ENCODE results near the gene PRKCA.

The PRKCA gene

DNA sequence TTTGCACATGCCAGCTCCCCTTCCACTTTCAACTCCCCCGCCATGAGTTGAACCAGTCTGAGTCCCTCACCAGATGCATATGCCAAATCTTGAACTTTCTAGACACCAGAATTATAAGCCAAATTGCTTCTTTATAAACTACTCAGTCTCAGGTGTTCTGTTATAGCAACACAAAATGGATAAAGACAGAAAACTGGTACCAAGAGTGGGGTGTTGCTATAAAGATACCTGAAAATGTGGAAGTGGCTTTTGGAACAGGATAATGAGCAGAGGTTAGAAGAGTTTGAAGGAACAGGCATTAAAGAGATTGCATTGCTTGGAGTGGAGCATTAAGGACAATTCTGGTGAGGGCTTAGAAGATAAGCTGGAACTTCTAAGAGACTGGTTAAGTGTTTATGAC is 515.3 kb downstream of the PRKCA start:
- Histone ChIP-seq H3K27me3 (ENCODE audit: control insufficient read depth in 1 of 2, insufficient read depth in 2 of 2, low read length in 2 of 2) (no peaks in the 10 kb centered on the region), H3K9me3 (ENCODE audit: low read length) (no peaks in the 10 kb centered on the region), H3K36me3 (ENCODE audit: insufficient read depth, low read length) (no peaks in the 10 kb centered on the region), H3K27ac (ENCODE audit: low read depth, low read length) (no peak overlapping the region), H3K9ac (ENCODE audit: low read length) (no peak overlapping the region), H3K4me1 (ENCODE audit: insufficient read depth, low read length) (no peaks in the 10 kb centered on the region), H3K4me3 (ENCODE audit: low read depth in 1 of 2, low read length in 2 of 2) (no peak overlapping the region)

DNA sequence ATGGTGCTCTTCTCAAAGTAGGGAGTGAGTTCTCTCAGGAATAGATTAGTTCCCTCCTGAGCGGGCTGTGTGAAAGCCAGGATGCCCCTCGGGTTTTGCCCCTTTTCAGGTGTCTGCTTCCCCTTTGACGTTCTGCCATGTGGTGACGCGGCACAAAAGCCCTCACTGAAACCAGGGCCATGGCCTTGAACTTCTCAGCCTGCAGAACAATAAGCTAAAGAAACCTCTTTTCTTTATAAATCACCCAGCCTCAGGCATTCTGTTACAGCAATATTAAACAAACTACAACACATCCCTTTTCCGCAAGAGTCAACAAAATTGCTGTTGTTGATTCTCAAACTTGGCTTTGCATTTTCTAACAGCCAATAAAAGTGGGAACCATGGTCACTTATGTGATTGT is 517.1 kb downstream of the PRKCA start:
- H3K27me3 ChIP-seq (ENCODE audit: control insufficient read depth in 1 of 2, insufficient read depth in 2 of 2, low read length in 2 of 2), result no peaks in the 10 kb centered on the region
- no peaks in the 10 kb centered on the region for H3K4me1 ChIP-seq (ENCODE audit: insufficient read depth, low read length)
- no peaks in the 10 kb centered on the region for H3K36me3 ChIP-seq (ENCODE audit: insufficient read depth, low read length)
- H3K4me3 ChIP-seq (ENCODE audit: low read depth in 1 of 2, low read length in 2 of 2), result no peak overlapping the region
- H3K27ac ChIP-seq (ENCODE audit: low read depth, low read length), result no peak overlapping the region
- H3K9me3 ChIP-seq (ENCODE audit: low read length), result no peaks in the 10 kb centered on the region
- H3K9ac ChIP-seq (ENCODE audit: low read length), result no peak overlapping the region

DNA sequence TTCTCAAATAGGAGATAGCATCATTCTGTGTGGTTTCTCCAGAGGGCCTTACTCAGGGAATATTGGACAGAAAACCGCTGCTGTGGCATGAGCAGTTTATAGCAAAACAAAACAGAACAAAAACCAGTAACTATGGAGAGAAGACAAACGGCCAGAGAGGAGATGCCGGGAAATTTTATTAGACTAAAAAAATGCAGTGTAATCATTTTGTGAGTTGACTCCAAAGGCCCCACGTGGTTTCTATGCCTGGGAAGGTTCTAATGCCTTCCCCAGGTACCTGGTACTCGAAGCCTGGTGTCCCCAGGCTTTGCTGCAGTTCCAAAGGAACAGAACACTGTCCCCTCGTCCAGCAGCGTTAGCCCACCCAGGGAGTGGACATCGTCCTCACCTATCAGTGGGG is 519.6 kb downstream of the PRKCA start:
- H3K27ac ChIP-seq (ENCODE audit: low read depth, low read length), result no peak overlapping the region
- no peak overlapping the region for H3K4me3 ChIP-seq (ENCODE audit: low read depth in 1 of 2, low read length in 2 of 2)
- no peaks in the 10 kb centered on the region for H3K4me1 ChIP-seq (ENCODE audit: insufficient read depth, low read length)
- H3K9ac ChIP-seq (ENCODE audit: low read length), result no peak overlapping the region
- H3K9me3 ChIP-seq (ENCODE audit: low read length), result no peaks in the 10 kb centered on the region
- H3K27me3 ChIP-seq (ENCODE audit: control insufficient read depth in 1 of 2, insufficient read depth in 2 of 2, low read length in 2 of 2), result no peaks in the 10 kb centered on the region
- no peaks in the 10 kb centered on the region for H3K36me3 ChIP-seq (ENCODE audit: insufficient read depth, low read length)

DNA sequence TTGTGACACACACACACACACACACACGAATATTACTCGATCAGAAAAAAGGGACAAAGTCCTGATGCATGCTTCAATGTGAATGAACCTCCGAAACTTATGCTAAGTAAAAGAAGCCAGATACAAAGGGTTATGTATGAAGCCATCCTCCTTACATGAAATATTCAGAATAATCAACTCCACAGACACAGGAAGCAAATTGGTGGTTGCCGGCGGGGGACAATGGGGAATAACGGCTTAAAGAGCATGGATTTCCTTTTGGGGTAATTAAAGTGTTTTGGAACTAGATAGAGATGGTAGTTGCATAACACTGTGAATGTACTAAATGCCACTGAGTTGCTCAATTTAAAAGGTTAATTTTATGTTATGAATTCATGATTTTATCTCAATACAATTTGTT is 524.4 kb downstream of the PRKCA start:
- H3K27ac ChIP-seq (ENCODE audit: low read depth, low read length), result no peak overlapping the region
- no peaks in the 10 kb centered on the region for H3K36me3 ChIP-seq (ENCODE audit: insufficient read depth, low read length)
- H3K9ac ChIP-seq (ENCODE audit: low read length), result no peak overlapping the region
- no peak overlapping the region for H3K4me3 ChIP-seq (ENCODE audit: low read depth in 1 of 2, low read length in 2 of 2)
- H3K9me3 ChIP-seq (ENCODE audit: low read length), result no peaks in the 10 kb centered on the region
- H3K4me1 ChIP-seq (ENCODE audit: insufficient read depth, low read length), result no peaks in the 10 kb centered on the region
- H3K27me3 ChIP-seq (ENCODE audit: control insufficient read depth in 1 of 2, insufficient read depth in 2 of 2, low read length in 2 of 2), result no peaks in the 10 kb centered on the region

DNA sequence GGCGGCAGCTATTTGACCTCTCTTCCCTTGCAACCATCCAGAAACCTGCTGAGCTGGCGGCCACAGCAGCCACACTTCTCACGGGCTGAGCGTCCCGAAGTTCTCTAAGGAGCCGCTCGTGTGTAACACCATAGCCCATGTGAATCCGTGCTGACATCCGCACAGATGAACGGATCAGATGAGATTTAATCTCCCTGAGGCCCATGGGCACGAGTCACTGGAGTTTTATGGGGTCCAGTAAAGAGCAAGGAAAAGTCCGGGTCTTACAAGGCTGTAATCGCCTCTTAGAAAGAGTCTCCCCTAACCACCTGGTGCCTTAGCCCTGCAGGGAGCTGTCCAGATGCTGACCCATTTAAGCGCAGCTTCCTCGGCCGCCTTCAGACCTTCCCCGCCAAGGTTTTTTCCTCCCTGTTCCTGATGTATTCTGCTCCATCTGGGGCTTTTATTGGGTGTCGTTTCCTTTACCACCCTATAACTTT is 527.0 kb downstream of the PRKCA start:
- Histone ChIP-seq H3K9me3 (ENCODE audit: low read length) (no peaks in the 10 kb centered on the region), H3K36me3 (ENCODE audit: insufficient read depth, low read length) (no peaks in the 10 kb centered on the region), H3K27ac (ENCODE audit: low read depth, low read length) (no peak overlapping the region), H3K4me1 (ENCODE audit: insufficient read depth, low read length) (no peaks in the 10 kb centered on the region), H3K4me3 (ENCODE audit: low read depth in 1 of 2, low read length in 2 of 2) (no peak overlapping the region), H3K27me3 (ENCODE audit: control insufficient read depth in 1 of 2, insufficient read depth in 2 of 2, low read length in 2 of 2) (peaks cover 5 to 13% of the 10 kb centered on the region in 2 donors), H3K9ac (ENCODE audit: low read length) (no peak overlapping the region)

DNA sequence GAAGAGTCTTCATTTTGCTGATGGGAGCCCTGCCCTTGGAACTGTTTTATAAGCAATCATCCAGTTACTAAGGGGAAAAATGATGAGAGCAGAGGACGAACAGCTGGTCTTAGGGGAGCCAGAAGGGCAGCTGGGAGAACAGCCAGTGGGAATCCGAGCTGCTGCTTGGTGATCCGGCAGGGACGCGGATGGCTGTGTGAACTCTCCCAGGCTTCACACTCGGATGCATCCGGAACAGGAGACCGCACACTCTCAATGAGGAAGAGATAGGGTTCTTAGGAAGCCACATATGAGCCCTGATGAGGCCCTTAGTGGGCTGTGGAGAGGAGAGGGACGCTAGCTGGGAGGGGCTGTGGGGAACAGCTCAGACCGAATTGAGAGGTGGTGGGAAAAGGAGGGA is 527.5 kb downstream of the PRKCA start:
- H3K4me3 ChIP-seq (ENCODE audit: low read depth in 1 of 2, low read length in 2 of 2), result no peak overlapping the region
- no peaks in the 10 kb centered on the region for H3K36me3 ChIP-seq (ENCODE audit: insufficient read depth, low read length)
- H3K27me3 ChIP-seq (ENCODE audit: control insufficient read depth in 1 of 2, insufficient read depth in 2 of 2, low read length in 2 of 2), result peaks cover 9 to 18% of the 10 kb centered on the region in 2 donors
- H3K4me1 ChIP-seq (ENCODE audit: insufficient read depth, low read length), result no peaks in the 10 kb centered on the region
- no peaks in the 10 kb centered on the region for H3K9me3 ChIP-seq (ENCODE audit: low read length)
- no peak overlapping the region for H3K9ac ChIP-seq (ENCODE audit: low read length)
- H3K27ac ChIP-seq (ENCODE audit: low read depth, low read length), result no peak overlapping the region

DNA sequence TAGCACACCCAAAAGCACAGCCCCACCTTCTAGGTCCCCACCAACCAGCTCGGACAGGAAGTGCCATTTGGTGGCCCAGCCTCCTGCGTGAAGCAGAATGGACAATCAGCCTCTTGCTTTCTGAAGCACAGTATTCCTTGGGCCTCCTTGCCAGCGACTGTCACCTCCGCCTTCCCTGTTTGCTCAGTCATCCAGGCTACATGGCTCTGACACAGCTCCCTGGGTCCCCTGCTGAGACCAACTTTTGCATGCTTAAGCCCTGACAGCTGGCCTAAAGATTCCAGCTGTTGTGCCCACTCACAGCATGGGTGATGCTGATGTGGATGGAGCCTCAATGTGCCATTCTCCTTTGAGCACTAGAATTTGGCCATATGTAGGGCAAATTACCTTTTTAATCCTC is 528.0 kb downstream of the PRKCA start:
- H3K36me3 ChIP-seq (ENCODE audit: insufficient read depth, low read length), result no peaks in the 10 kb centered on the region
- H3K9me3 ChIP-seq (ENCODE audit: low read length), result no peaks in the 10 kb centered on the region
- no peak overlapping the region for H3K27ac ChIP-seq (ENCODE audit: low read depth, low read length)
- H3K9ac ChIP-seq (ENCODE audit: low read length), result no peak overlapping the region
- no peak overlapping the region for H3K4me3 ChIP-seq (ENCODE audit: low read depth in 1 of 2, low read length in 2 of 2)
- no peaks in the 10 kb centered on the region for H3K4me1 ChIP-seq (ENCODE audit: insufficient read depth, low read length)
- H3K27me3 ChIP-seq (ENCODE audit: control insufficient read depth in 1 of 2, insufficient read depth in 2 of 2, low read length in 2 of 2), result peaks cover 9 to 23% of the 10 kb centered on the region in 2 donors

DNA sequence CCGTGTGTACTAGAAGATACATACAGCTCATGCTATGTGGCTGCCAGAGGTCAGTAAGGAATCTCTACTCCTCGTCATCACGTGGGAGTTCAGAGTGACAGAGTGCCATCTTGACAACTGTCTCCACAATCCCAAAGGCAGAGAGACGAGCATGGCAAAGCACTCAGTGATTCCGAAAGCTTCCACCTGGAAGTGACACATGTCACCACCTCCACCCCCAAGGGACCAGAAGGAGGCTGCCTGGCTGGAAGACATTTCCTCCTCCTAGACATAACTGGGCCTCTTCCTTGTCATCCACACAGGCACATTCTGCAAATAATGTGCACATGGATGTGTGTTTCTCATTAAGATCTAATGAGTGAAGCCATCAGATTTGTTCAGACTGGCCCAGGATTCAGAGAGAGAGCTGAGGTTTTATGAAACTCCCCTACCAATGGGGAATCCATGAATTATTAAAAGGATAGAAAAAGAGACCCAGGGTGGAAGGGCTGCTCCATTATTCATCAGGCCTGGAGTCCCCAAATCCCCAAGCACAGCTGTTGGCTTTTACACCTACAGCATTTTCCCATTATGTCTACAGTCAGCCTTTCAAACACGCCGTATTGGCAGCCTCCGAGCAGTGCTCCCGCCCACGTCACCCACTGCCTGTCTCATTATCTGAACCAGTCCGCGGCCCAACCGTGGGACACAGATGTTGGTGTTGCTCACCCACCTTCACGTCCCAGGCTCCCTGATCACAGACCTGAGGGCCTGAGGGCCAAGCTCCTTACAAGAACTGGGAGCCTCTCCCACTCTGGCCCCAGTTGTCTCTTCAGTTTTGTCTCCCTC is 529.2 kb downstream of the PRKCA start:
- Histone ChIP-seq H3K9me3 (ENCODE audit: low read length) (no peaks in the 10 kb centered on the region), H3K9ac (ENCODE audit: low read length) (no peak overlapping the region), H3K27ac (ENCODE audit: low read depth, low read length) (no peak overlapping the region), H3K36me3 (ENCODE audit: insufficient read depth, low read length) (no peaks in the 10 kb centered on the region), H3K4me3 (ENCODE audit: low read depth in 1 of 2, low read length in 2 of 2) (no peak overlapping the region), H3K4me1 (ENCODE audit: insufficient read depth, low read length) (no peaks in the 10 kb centered on the region), H3K27me3 (ENCODE audit: control insufficient read depth in 1 of 2, insufficient read depth in 2 of 2, low read length in 2 of 2) (peaks cover 9 to 35% of the 10 kb centered on the region in 2 donors)

DNA sequence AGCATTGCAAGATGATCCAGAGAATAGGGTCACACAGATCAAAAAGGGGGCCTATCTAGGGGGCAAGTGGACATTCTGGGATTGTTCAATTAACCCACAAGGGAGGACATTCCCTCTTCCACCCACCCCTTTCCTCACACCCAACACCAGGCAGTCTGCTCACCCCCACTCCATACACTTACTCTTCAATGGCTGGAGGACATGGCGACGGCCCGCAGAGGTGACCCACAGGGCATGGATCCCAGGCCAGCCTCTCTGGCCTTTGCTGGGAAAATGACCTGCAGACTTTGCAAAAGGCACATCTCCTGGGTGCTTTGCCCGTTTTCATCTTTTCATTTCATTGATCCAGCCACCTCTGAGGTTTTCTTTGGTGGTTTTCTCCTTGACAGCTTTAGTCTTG is 530.8 kb downstream of the PRKCA start:
- no peak overlapping the region for H3K4me3 ChIP-seq (ENCODE audit: low read depth in 1 of 2, low read length in 2 of 2)
- no peak overlapping the region for H3K27ac ChIP-seq (ENCODE audit: low read depth, low read length)
- no peaks in the 10 kb centered on the region for H3K36me3 ChIP-seq (ENCODE audit: insufficient read depth, low read length)
- H3K9me3 ChIP-seq (ENCODE audit: low read length), result no peaks in the 10 kb centered on the region
- H3K9ac ChIP-seq (ENCODE audit: low read length), result no peak overlapping the region
- no peaks in the 10 kb centered on the region for H3K4me1 ChIP-seq (ENCODE audit: insufficient read depth, low read length)
- peaks cover 9 to 36% of the 10 kb centered on the region in 2 donors for H3K27me3 ChIP-seq (ENCODE audit: control insufficient read depth in 1 of 2, insufficient read depth in 2 of 2, low read length in 2 of 2)

DNA sequence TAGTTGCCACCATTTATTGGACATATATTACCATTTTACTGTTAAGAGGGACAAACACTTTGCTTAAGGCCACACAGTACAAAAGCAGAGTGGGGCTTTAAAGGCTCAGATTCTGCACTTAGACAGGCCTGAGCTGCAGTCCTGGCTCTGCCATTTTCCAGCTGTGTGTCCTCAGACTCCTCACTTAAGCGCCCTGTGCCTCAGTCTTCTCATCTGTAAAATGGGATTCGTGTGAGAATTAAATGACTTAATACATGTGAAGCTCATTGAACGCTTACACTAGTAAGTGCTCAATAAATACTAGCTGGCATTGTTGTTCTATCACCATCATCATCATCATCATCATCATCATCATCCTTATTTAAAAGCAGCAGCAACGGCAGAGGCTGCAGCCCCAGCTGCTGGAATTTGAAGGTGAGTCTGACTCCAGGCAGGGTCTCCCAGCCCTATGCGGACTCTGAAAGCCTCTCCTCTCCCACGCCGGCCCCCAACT is 532.1 kb downstream of the PRKCA start:
- Histone ChIP-seq H3K36me3 (ENCODE audit: insufficient read depth, low read length) (no peaks in the 10 kb centered on the region), H3K27ac (ENCODE audit: low read depth, low read length) (no peak overlapping the region), H3K9me3 (ENCODE audit: low read length) (no peaks in the 10 kb centered on the region), H3K4me1 (ENCODE audit: insufficient read depth, low read length) (no peaks in the 10 kb centered on the region), H3K4me3 (ENCODE audit: low read depth in 1 of 2, low read length in 2 of 2) (no peak overlapping the region), H3K9ac (ENCODE audit: low read length) (no peak overlapping the region), H3K27me3 (ENCODE audit: control insufficient read depth in 1 of 2, insufficient read depth in 2 of 2, low read length in 2 of 2) (peaks cover 9 to 36% of the 10 kb centered on the region in 2 donors)

DNA sequence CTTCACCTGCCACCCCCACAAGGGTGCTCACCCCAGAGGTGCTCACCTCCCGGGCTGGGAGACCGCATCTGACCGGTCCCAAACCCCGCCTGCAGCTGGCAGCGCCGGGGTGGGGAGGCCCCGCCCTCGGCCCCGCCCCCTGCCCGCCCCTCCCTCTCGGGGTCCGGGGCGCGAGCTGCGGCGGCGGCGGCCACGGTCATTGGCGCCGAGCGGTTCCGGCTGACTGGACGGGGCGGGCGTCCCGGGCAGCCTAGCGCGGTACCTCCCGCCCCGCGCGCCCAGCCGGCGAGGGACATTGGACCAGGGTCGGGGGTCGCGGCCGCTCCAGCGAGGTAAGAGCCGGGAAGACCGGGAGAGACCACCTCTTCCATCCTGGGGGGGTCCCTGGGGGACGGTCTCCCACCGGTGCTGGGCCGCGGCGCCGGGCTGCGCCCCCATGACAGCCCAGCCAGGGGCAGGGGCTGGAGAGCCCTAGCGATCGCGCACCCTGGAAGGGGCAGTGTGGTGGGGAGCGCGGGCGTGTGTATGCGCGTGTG is 532.6 kb downstream of the PRKCA start, which contains the start of gene CACNG5:
Gene CACNG5 (plus strand): TSS at position 199 of the 536 bp plus-strand sequence. CDS start 42,216 bp downstream, outside the sequence.
- H3K9me3 ChIP-seq (ENCODE audit: low read length), result no peaks in the 10 kb centered on the region
- no peaks in the 10 kb centered on the region for H3K36me3 ChIP-seq (ENCODE audit: insufficient read depth, low read length)
- no peaks in the 10 kb centered on the region for H3K4me1 ChIP-seq (ENCODE audit: insufficient read depth, low read length)
- no peak within 1 kb of the TSS for H3K27ac ChIP-seq (ENCODE audit: low read depth, low read length)
- no peak within 1 kb of the TSS for H3K4me3 ChIP-seq (ENCODE audit: low read depth in 1 of 2, low read length in 2 of 2)
- H3K9ac ChIP-seq (ENCODE audit: low read length), result no peak within 1 kb of the TSS
- H3K27me3 ChIP-seq (ENCODE audit: control insufficient read depth in 1 of 2, insufficient read depth in 2 of 2, low read length in 2 of 2), result peaks cover 9 to 40% of the 10 kb centered on the region in 2 donors
